ENCODE measurements around the gene RAPGEF6.

The RAPGEF6 gene

DNA sequence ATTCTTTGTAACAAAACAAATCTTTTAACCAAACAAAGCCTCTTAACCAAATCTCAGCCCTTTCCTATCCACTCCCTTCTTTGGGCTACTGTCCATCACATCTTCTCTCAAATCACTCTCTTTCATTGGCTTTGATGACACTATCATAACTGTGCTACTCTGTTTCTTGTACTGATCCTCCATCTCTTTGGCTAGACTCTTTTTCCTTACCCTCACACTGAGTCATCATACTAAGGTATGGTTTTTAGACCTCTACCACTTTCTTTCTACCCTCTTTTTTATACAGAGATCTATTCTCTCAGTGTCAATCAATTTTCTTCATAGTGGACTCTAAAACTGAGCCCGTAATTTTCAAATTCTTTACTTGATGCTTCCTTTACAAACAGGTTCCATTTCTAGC, 174.9 kb downstream of the RAPGEF6 start:
- TF ChIP-seq, protein P1, sequence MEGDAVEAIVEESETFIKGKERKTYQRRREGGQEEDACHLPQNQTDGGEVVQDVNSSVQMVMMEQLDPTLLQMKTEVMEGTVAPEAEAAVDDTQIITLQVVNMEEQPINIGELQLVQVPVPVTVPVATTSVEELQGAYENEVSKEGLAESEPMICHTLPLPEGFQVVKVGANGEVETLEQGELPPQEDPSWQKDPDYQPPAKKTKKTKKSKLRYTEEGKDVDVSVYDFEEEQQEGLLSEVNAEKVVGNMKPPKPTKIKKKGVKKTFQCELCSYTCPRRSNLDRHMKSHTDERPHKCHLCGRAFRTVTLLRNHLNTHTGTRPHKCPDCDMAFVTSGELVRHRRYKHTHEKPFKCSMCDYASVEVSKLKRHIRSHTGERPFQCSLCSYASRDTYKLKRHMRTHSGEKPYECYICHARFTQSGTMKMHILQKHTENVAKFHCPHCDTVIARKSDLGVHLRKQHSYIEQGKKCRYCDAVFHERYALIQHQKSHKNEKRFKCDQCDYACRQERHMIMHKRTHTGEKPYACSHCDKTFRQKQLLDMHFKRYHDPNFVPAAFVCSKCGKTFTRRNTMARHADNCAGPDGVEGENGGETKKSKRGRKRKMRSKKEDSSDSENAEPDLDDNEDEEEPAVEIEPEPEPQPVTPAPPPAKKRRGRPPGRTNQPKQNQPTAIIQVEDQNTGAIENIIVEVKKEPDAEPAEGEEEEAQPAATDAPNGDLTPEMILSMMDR (IDR thresholded peaks at IDR 0.05; ENCODE audit: insufficient read depth, low read length, poor library complexity, severe bottlenecking) = no peak
- Histone ChIP-seq H3K27me3 (replicated peaks; ENCODE audit: control insufficient read depth, insufficient read depth, low read length) (no peaks in the 10 kb centered on the region), H3K4me3 (replicated peaks; ENCODE audit: low read depth, low read length) (no peak overlapping the region), H3K36me3 (ENCODE audit: control insufficient read depth, insufficient read depth, low read length) (no peaks in the 10 kb centered on the region)
- DNase-seq (ENCODE audit: extremely low read depth, insufficient read length) = no peak

DNA sequence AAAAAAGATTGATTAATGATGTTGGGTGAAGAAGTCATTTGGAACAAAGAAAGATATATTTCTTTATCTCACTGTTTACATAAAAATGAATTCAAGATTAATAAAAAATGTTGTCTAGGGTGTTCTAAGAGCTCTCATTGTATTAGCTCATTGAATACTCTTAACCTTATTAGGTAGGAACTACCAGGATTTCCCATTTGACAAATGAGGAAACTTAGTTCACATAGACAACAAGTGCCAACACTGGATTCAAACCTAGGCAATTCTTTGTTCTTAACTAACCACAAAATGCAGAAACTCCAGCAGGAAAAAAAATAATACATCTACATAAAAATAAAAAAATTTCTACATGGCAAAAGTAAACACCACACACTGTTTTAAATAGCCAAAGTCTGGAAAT, 175.8 kb downstream of the RAPGEF6 start:
- TF ChIP-seq, protein P1 (IDR thresholded peaks at IDR 0.05; ENCODE audit: insufficient read depth, low read length, poor library complexity, severe bottlenecking) = no peak
- Histone ChIP-seq H3K27me3 (replicated peaks; ENCODE audit: control insufficient read depth, insufficient read depth, low read length) (no peaks in the 10 kb centered on the region), H3K36me3 (ENCODE audit: control insufficient read depth, insufficient read depth, low read length) (no peaks in the 10 kb centered on the region), H3K4me3 (replicated peaks; ENCODE audit: low read depth, low read length) (no peak overlapping the region)
- no peak for DNase-seq (ENCODE audit: extremely low read depth, insufficient read length)

DNA sequence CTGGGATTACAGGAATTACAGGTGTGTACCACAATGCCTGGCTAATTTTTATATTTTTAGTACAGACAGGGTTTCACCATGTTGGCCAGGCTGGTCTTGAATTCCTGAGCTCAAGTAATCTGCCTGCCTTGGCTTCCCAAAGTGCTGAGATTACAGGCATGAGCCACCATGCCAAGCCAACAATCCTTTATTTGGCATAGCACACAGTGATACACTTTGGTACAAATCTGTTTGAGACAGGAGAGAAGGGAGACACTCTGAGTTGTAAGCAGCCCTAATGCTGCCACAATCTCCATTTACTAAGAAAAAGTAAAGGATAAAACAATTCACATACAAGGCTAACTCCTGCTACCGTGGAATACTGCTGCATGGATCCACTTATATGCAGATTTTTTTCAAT, 177.8 kb downstream of the RAPGEF6 start:
- Histone ChIP-seq H3K36me3 (ENCODE audit: control insufficient read depth, insufficient read depth, low read length) (no peaks in the 10 kb centered on the region; the same call in 1 of the 2 replicates), H3K4me3 (replicated peaks; ENCODE audit: low read depth, low read length) (no peak overlapping the region), H3K27me3 (replicated peaks; ENCODE audit: control insufficient read depth, insufficient read depth, low read length) (no peaks in the 10 kb centered on the region)
- TF ChIP-seq, protein P1 (IDR thresholded peaks at IDR 0.05; ENCODE audit: insufficient read depth, low read length, poor library complexity, severe bottlenecking) = no peak
- no peak for DNase-seq (ENCODE audit: extremely low read depth, insufficient read length)

DNA sequence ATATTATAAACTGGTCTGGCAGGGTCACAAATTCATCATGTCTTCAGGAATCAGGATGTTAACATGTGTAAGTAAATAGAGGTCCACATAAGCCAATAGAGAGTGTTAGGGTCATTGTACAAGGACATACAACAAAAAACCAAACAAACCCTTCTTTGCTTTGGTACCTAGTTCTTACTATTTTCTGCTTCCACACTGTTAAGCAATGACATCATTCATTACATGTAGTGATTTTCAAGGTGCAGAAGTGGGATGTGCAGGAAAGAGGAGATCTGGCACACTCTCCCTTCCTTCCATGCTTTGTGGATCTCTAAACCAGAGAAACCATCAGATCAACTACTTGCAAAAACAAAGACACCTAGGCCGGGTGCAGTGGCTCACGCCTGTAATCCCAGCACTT, 184.1 kb downstream of the RAPGEF6 start:
- Histone ChIP-seq H3K27me3 (replicated peaks; ENCODE audit: control insufficient read depth, insufficient read depth, low read length) (no peaks in the 10 kb centered on the region), H3K4me3 (replicated peaks; ENCODE audit: low read depth, low read length) (no peak overlapping the region), H3K36me3 (ENCODE audit: control insufficient read depth, insufficient read depth, low read length) (peaks cover 2% of the 10 kb centered on the region; the same call in 1 of the 2 replicates)
- no peak for DNase-seq (ENCODE audit: extremely low read depth, insufficient read length)
- TF ChIP-seq, protein P1 (IDR thresholded peaks at IDR 0.05; ENCODE audit: insufficient read depth, low read length, poor library complexity, severe bottlenecking) = no peak

DNA sequence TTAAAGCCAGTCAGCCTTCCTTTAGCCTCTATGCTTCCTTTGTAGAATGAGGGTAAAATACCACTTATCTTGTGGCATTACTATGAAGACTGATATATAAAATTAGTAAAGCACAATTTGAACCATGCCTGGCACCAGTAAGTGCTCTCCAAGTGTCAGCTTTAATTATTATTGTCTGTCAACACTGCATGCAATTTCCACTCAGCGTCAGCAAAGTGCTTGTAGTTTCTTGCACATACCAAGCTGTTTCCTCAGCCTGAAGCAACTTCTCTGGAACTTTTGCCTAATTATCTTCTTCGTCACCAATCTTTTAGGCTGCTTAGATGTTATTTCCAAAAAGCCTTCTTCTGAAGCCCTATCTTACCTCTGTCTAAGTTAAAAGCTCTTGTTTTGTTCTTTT, 193.8 kb downstream of the RAPGEF6 start:
- Histone ChIP-seq H3K4me3 (replicated peaks; ENCODE audit: low read depth, low read length) (no peak overlapping the region), H3K36me3 (ENCODE audit: control insufficient read depth, insufficient read depth, low read length) (peaks cover 11% of the 10 kb centered on the region), H3K27me3 (replicated peaks; ENCODE audit: control insufficient read depth, insufficient read depth, low read length) (no peaks in the 10 kb centered on the region)
- no peak for DNase-seq (ENCODE audit: extremely low read depth, insufficient read length)
- TF ChIP-seq, protein P1 (IDR thresholded peaks at IDR 0.05; ENCODE audit: insufficient read depth, low read length, poor library complexity, severe bottlenecking) = no peak

DNA sequence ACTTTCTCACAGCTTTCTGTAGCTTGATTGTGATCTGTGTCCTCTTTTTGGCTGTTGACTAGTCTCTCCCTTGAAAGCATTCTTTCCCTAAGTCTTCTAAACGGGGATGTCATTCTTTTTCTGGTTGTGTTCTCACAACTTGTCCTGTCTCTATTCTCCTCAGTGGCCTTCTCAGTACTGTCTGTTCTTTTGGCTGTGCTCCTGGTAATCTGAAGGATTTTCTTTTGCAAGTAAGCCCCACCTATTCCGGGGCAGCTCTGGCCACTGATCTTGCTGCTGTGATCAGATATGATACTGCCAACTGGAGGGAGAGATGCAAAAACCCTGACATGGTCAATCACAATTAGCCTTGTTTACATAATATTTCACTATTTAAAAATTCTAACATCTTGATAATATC, 198.9 kb downstream of the RAPGEF6 start:
- TF ChIP-seq, protein P1 (IDR thresholded peaks at IDR 0.05; ENCODE audit: insufficient read depth, low read length, poor library complexity, severe bottlenecking) = no peak
- no peak for DNase-seq (ENCODE audit: extremely low read depth, insufficient read length)
- no peak overlapping the region for H3K4me3 ChIP-seq (replicated peaks; ENCODE audit: low read depth, low read length)
- no peaks in the 10 kb centered on the region for H3K27me3 ChIP-seq (replicated peaks; ENCODE audit: control insufficient read depth, insufficient read depth, low read length)
- peaks cover 13% of the 10 kb centered on the region for H3K36me3 ChIP-seq (ENCODE audit: control insufficient read depth, insufficient read depth, low read length)
